Measurements from ENCODE around the gene GAL.

The GAL gene

DNA sequence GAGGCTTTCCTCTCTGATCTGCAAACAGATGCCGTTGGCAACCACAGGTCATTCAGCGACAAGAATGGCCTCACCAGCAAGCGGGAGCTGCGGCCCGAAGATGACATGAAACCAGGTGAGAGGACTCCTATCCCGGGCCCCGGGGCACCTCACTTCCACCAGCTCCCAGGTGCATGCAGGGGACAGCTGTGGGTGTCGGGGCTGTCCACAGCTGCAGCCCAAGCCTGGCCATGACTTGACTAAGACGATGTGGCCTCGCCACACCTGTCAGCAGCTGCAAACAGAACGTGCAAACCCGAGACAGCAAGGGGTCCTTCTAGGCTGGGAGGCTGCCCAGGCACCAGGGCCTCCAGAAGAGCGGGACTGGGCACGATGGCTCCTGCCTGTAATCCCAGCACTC is 3.6 kb downstream of the GAL start:
- no peaks in the 10 kb centered on the region for H3K79me2 ChIP-seq (ENCODE audit: insufficient read depth, low read length)
- no peaks in the 10 kb centered on the region; the same call in 1 of the 2 replicates for H3K27me3 ChIP-seq (ENCODE audit: low read length)
- no peak overlapping the region for H3K4me2 ChIP-seq (ENCODE audit: low read depth, low read length, poor library complexity, severe bottlenecking)

DNA sequence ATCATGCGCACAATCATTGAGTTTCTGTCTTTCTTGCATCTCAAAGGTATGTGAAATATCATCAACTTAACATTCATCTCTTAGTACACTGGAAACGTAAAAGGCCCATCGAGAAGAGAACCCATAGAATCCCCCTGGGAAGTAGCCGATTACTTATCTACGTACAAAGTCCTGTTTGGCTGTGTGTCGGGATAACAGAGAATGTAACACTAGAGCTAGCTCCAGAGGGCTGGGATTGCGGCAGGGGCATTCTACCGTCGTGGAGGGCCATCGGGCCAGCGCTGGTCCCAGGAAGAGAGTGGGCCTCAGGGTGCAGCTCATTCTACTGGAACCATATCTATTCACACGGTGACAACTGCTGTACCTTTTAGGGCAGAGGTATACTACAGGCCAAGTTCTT is 4.5 kb downstream of the GAL start:
- H3K4me2 ChIP-seq (ENCODE audit: low read depth, low read length, poor library complexity, severe bottlenecking) = no peak overlapping the region
- H3F3A ChIP-seq (ENCODE audit: insufficient read depth) = no peaks in the 10 kb centered on the region
- no peaks in the 10 kb centered on the region for H4K20me1 ChIP-seq (ENCODE audit: low read depth, low read length)
- no peaks in the 10 kb centered on the region for H3K9me3 ChIP-seq (ENCODE audit: insufficient read depth, low read length)
- H3K79me2 ChIP-seq (ENCODE audit: insufficient read depth, low read length) = no peaks in the 10 kb centered on the region
- no peak overlapping the region for H3K9ac ChIP-seq (ENCODE audit: low read length)
- H3K36me3 ChIP-seq (ENCODE audit: low read length) = no peaks in the 10 kb centered on the region
- H3K27me3 ChIP-seq (ENCODE audit: low read length) = no peaks in the 10 kb centered on the region; the same call in 1 of the 2 replicates
- no peaks in the 10 kb centered on the region for H3K9me2 ChIP-seq (replicated peaks; ENCODE audit: insufficient read depth, low read length)
- no peak overlapping the region for H3K27ac ChIP-seq (ENCODE audit: low read depth, low read length)
- no peak overlapping the region for H2AFZ ChIP-seq (ENCODE audit: low read depth, low read length, severe bottlenecking)
- H3K4me3 ChIP-seq (ENCODE audit: insufficient read depth, low read length, poor library complexity, severe bottlenecking) = no peak overlapping the region
- TF ChIP-seq EZH2phosphoT487 (conservative IDR thresholded peaks at IDR 0.05; ENCODE audit: low read length) = no peak
- no peak for TF ChIP-seq CTCF (IDR thresholded peaks at IDR 0.05; ENCODE audit: insufficient read depth, low read length, poor library complexity, severe bottlenecking)

More for the DNA sequence above, 3.6 kb downstream of the GAL start:
- TF ChIP-seq CTCF (IDR thresholded peaks at IDR 0.05; ENCODE audit: insufficient read depth, low read length, poor library complexity, severe bottlenecking) = no peak
- no peak for TF ChIP-seq EZH2phosphoT487 (conservative IDR thresholded peaks at IDR 0.05; ENCODE audit: low read length)
- H3K4me3 ChIP-seq (ENCODE audit: insufficient read depth, low read length, poor library complexity, severe bottlenecking) = no peak overlapping the region
- no peaks in the 10 kb centered on the region for H3K9me2 ChIP-seq (replicated peaks; ENCODE audit: insufficient read depth, low read length)
- H3K27ac ChIP-seq (ENCODE audit: low read depth, low read length) = no peak overlapping the region
- H3F3A ChIP-seq (ENCODE audit: insufficient read depth) = no peaks in the 10 kb centered on the region
- H3K9me3 ChIP-seq (ENCODE audit: insufficient read depth, low read length) = no peaks in the 10 kb centered on the region
- no peak overlapping the region for H3K9ac ChIP-seq (ENCODE audit: low read length)
- H3K36me3 ChIP-seq (ENCODE audit: low read length) = no peaks in the 10 kb centered on the region
- H2AFZ ChIP-seq (ENCODE audit: low read depth, low read length, severe bottlenecking) = no peak overlapping the region
- H4K20me1 ChIP-seq (ENCODE audit: low read depth, low read length) = no peaks in the 10 kb centered on the region

DNA sequence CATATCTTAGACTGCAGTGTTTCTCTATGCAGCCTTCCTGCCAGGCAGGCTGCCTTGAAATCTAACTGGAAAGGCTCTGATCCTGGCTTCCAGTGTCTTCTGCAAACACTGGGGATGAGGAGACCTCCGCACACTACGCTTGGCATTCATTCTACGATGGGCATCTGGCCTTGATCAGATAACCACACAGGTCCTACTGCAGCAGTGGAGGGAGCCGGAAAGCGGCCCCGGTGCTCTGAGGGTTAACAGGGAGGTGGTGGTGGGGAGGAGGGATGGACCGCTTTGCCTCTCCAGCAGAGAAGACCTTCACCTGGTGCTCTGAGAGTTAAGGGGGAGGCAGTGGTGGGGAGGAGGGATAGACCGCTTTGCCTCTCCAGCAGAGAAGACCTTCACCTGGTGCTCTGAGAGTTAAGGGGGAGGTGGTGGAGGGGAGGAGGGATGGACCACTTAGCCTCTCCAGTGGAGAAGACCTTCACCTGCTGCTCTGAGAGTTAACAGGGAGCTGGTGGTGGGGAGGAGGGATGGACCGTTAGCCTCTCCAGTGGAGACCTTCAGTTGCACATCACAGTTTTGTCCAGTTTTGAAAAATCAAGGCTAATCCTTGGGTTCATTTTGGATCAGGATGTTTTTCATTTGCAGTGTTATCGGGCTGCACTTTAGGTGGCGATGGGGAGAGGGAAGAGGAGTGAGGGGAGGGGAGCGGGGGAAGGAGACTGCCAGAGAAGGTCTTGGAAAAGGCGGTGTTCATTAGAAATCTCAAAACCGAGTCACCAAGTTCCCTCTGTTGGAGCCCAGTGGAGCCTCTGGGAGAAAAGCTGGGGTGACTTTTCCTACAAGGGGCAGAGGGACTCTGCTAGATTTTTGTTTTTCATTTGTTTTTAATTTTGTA is 5.6 kb downstream of the GAL start:
- H3K4me2 ChIP-seq (ENCODE audit: low read depth, low read length, poor library complexity, severe bottlenecking) = no peak overlapping the region
- no peak overlapping the region for H3K9ac ChIP-seq (ENCODE audit: low read length)
- no peaks in the 10 kb centered on the region; the same call in 1 of the 2 replicates for H3K27me3 ChIP-seq (ENCODE audit: low read length)

More for the DNA sequence above, 5.6 kb downstream of the GAL start:
- TF ChIP-seq CTCF (IDR thresholded peaks at IDR 0.05; ENCODE audit: insufficient read depth, low read length, poor library complexity, severe bottlenecking) (no peak), EZH2phosphoT487 (conservative IDR thresholded peaks at IDR 0.05; ENCODE audit: low read length) (no peak)
- Histone ChIP-seq H3K36me3 (ENCODE audit: low read length) (no peaks in the 10 kb centered on the region), H3K27ac (ENCODE audit: low read depth, low read length) (no peak overlapping the region), H3K9me2 (replicated peaks; ENCODE audit: insufficient read depth, low read length) (no peaks in the 10 kb centered on the region), H4K20me1 (ENCODE audit: low read depth, low read length) (no peaks in the 10 kb centered on the region), H3F3A (ENCODE audit: insufficient read depth) (no peaks in the 10 kb centered on the region), H3K79me2 (ENCODE audit: insufficient read depth, low read length) (no peaks in the 10 kb centered on the region), H2AFZ (ENCODE audit: low read depth, low read length, severe bottlenecking) (no peak overlapping the region), H3K9me3 (ENCODE audit: insufficient read depth, low read length) (no peaks in the 10 kb centered on the region), H3K4me3 (ENCODE audit: insufficient read depth, low read length, poor library complexity, severe bottlenecking) (no peak overlapping the region)
